Type B pancreatic cell (in vitro differentiated cells): ENCODE measurements around the gene PFKFB2. TPM values are rescaled to one million over a fixed set of nuclear protein-coding genes. Genes with fewer than 3 reads are reported as not detected.

ENCODE experiments used
- DNase-seq: peaks from one replicate; pipeline ENCODE4 v3.0.0; 2021; ENCODE audit warnings: mixed read lengths; ENCODE audit not compliant: unreplicated experiment; ENCODE audit errors: extremely low spot score
- H3K27ac Mint-ChIP-seq: 2 replicates; pipeline ENCODE4 v1.8.0; 2021; ENCODE audit warnings: mild to moderate bottlenecking, mixed read lengths
- H3K27me3 Mint-ChIP-seq: 2 replicates; pipeline ENCODE4 v1.8.0; 2021; ENCODE audit warnings: mixed read lengths
- H3K36me3 Mint-ChIP-seq: 2 replicates; pipeline ENCODE4 v1.8.0; 2021; ENCODE audit warnings: mixed read lengths
- H3K4me1 Mint-ChIP-seq: one replicate; pipeline ENCODE4 v1.8.0; 2021; ENCODE audit warnings: mixed read lengths; ENCODE audit not compliant: unreplicated experiment
- H3K4me3 Mint-ChIP-seq: 2 replicates; pipeline ENCODE4 v1.8.0; 2021; ENCODE audit warnings: mild to moderate bottlenecking, mixed read lengths
- H3K9me3 Mint-ChIP-seq: 2 replicates; pipeline ENCODE4 v1.8.0; 2021; ENCODE audit warnings: mixed read lengths
- CTCF ChIP-seq: fragments of 200-600 bp; sonication (generic); conservative IDR thresholded peaks from 2 replicates; pipeline ENCODE4 v1.5.0; 2021; ENCODE audit warnings: antibody characterized with exemption, mild to moderate bottlenecking
- total RNA-seq: library from RNA; stranded (reverse); gene quantifications from 2 replicates; pipeline ENCODE4 v1.2.1, GENCODE V29; 2021; ENCODE audit warnings: low replicate concordance

The PFKFB2 gene
- total RNA-seq, 1 donor from 2014 or later: 18.7 TPM

DNA sequence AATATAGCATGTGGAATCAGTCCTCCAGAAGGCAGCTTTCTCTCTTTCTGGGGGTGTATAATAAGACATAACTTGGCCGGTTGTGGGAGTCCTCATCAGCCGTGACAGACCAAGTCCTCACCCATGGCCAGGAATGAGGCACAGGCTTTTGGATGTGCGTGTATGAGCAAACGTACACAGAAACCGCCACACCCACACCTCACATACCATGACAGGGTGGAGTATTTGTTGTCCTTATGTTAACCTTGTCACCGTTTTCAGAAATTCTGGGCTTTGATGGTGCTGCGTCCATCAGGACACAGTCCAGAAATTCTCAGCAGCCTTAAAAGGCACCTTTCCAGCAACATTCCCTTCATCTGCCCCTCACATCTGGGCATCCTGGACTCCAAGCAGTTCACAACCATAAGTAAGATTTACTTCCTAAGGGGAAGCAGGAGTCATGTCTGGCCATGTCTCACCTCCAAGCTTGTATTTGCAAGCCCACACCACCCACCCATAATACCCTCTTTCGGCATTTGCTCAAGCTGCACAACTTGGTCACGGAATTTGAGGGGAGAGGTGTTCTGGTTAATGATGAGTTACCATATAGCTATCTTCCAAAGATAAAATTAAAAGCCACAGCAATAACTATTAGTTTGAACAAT, 32.9 kb upstream of the PFKFB2 start:
- Mint-ChIP-seq H3K36me3 (peaks cover 9% of the 10 kb centered on the region), H3K4me3 (peak overlapping the region; percentile 74), H3K4me1 (peaks cover 24% of the 10 kb centered on the region), H3K27ac (peak overlapping the region; percentile 100), H3K27me3 (peaks cover 5% of the 10 kb centered on the region), H3K9me3 (no peaks in the 10 kb centered on the region)
- TF ChIP-seq CTCF: no peak
- no peak for DNase-seq

DNA sequence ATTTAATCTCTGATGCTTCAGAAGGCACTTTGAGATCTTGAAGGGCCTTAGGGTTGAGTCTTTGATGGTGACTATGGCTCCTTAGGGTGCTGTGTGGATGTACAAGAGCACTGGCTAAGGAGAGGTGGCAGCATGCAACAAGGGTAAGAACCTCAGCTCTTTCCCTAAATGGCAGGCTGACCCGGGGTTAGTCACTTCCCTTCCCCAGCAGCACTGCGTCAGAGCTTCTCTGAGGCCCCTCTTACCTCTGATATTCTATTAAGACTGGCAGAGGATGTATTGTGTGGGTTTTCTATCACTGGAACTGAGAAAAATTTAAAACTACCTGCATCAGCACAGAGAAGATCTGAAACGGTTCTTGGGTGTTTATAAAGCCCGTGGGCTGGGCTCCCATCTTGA, 32.4 kb upstream of the PFKFB2 start:
- peaks cover 29% of the 10 kb centered on the region for H3K4me1 Mint-ChIP-seq
- DNase-seq: no peak
- peaks cover 3% of the 10 kb centered on the region for H3K27me3 Mint-ChIP-seq
- TF ChIP-seq CTCF: no peak
- H3K4me3 Mint-ChIP-seq: peak overlapping the region; percentile 74
- H3K36me3 Mint-ChIP-seq: peaks cover 9% of the 10 kb centered on the region
- H3K27ac Mint-ChIP-seq: peak overlapping the region; percentile 100
- no peaks in the 10 kb centered on the region for H3K9me3 Mint-ChIP-seq

DNA sequence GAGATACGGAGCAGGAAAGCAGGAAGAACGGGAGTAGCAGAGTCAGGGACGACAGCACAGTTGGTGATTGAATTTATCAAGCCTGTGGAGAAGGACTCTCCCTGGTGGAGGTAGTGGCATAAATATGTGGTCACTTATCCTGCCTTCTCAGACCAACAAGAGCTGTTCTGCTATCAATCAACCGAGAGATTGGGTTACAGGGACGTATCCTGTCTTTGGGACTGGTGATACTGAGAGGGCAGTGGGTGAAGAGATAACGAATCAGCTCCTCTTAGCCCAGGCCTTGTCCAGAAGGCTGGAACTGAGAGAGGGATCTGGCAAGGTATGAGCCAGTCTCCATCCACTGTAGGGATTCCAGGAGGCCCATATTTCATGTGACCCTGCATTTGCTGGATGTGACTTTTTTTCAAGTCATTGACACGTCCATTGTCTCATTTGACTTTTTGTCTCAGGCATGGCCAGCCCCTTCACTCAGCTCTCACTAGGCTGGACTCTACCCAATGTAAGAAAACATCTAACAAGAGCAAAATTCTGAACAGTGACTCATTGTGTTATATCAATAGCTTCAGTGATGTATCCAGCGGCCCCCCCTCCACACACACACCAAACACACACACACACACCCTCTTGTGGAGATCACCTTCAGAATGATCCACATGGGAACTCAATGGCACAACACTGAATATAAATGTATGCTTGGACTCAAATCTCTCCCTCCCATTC, 31.8 kb upstream of the PFKFB2 start:
- no peak for DNase-seq
- H3K27me3 Mint-ChIP-seq: peaks cover 3% of the 10 kb centered on the region
- no peak for TF ChIP-seq CTCF
- peaks cover 33% of the 10 kb centered on the region for H3K4me1 Mint-ChIP-seq
- H3K36me3 Mint-ChIP-seq: peaks cover 9% of the 10 kb centered on the region
- no peaks in the 10 kb centered on the region for H3K9me3 Mint-ChIP-seq
- H3K4me3 Mint-ChIP-seq: peak overlapping the region; percentile 74
- H3K27ac Mint-ChIP-seq: peak overlapping the region; percentile 100

DNA sequence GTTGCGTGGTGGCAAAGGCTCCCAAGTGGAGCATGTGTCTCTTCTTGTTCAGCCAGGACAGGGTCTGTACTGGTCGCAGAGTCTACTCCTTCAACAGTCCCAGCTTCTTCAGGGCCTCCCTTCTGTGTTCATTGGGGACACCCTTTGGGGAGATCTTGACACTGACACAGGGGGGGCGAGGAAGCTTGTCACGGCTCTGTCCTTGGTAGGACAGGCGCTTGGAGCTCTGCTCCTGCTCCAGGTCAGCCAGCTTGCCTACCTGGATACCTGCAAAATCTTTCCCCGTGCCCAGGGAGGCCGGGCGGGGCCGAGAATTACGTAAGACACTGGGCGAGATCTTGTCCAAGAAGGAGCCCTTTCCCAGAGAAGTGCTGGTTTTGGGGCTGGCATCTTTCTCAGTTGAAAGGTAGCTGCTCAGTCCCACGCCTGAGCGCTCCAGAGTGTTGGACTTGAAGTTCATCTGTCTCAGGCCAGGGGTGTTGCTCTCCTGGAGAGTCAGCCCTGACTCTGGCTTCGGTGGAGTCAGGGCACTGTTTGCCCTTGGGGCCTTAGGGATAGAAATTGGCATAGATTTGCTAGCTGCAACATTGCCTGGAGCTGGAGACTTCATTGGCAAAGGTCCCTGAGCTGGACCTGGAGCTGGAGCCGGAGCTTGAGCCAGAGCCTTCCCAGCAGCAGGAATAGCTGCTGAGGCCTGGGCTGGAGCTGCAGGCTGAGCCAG, 31.0 kb upstream of the PFKFB2 start:
- no peaks in the 10 kb centered on the region for H3K9me3 Mint-ChIP-seq
- H3K4me3 Mint-ChIP-seq: no peak overlapping the region
- H3K36me3 Mint-ChIP-seq: peaks cover 12% of the 10 kb centered on the region
- DNase-seq: no peak
- TF ChIP-seq CTCF: no peak
- peak overlapping the region; percentile 100 for H3K27ac Mint-ChIP-seq
- H3K27me3 Mint-ChIP-seq: peaks cover 3% of the 10 kb centered on the region
- peaks cover 40% of the 10 kb centered on the region for H3K4me1 Mint-ChIP-seq

DNA sequence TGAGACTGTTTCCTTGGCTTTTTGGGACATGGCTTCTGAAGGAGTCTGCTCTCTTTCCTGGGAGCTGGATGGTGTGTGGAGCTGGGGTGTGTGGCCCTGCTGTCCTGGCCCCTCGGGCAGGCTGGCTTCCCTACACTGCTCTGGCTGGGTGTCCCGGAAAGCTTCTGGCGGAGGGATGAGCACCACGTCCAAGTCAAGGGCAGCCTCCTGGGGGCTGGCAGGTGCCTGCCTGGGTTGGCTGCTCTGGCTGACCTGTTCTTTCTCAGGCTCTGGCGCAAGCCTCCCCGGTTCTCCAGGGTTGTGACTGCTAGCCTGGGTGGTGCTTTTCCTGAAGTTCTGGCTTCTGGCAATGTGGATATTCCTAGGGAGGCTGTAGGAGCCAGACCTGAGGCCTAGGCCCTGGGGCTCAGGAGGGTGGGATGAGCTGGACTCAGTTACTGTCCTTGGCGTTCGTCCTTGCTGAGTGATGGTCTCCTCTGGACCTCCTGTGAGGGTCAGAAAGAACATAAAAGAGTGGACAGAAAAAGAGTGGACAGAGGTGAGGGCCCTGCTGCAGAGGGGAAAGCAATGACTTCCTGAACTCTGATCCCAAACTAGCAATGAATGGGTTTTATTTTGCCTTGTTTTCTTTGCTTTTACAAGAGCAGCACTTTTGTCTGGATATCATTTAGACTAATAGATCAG, 29.9 kb upstream of the PFKFB2 start:
- H3K27ac Mint-ChIP-seq: peak overlapping the region; percentile 100
- H3K36me3 Mint-ChIP-seq: peaks cover 16% of the 10 kb centered on the region
- no peaks in the 10 kb centered on the region for H3K9me3 Mint-ChIP-seq
- H3K27me3 Mint-ChIP-seq: peaks cover 8% of the 10 kb centered on the region
- H3K4me3 Mint-ChIP-seq: peak overlapping the region; percentile 3
- H3K4me1 Mint-ChIP-seq: peaks cover 43% of the 10 kb centered on the region
- no peak for TF ChIP-seq CTCF
- DNase-seq: no peak
